Measurements from ENCODE around the gene HSPB1.
"Not testable (repeated sequence)": the region's sequence is repeated elsewhere in the genome, so short reads cannot be mapped to it uniquely, and the experiment has no call there.

HSPB1 gene

DNA sequence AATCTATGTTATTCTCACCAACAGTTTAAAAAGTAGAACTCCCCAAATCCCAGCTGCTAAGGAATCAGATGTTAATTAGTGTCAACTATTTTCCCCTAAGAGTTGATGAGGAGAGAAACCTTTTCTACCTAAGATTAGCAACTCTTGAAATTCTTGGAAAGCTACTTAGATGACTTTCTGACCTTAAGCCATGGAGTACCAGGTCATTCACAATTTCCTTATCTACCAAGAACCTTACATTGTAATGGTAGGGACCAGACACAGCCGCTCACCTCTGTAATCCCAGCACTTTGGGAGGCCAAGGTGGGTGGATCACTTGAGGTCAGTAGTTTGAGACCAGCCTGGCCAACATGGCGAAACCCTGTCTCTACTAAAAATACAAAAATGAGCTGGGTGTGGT lies 32.9 kb downstream of the HSPB1 start:
- not testable (repeated sequence) for DNase-seq

GRCh38 chr7:76336094-76336493 lies 33.6 kb downstream of the HSPB1 start:
- DNase-seq, result no peak

- DNase-seq, result no peak
Observed at GRCh38 chr7:76337147-76337546, 34.7 kb downstream of the HSPB1 start.

DNA sequence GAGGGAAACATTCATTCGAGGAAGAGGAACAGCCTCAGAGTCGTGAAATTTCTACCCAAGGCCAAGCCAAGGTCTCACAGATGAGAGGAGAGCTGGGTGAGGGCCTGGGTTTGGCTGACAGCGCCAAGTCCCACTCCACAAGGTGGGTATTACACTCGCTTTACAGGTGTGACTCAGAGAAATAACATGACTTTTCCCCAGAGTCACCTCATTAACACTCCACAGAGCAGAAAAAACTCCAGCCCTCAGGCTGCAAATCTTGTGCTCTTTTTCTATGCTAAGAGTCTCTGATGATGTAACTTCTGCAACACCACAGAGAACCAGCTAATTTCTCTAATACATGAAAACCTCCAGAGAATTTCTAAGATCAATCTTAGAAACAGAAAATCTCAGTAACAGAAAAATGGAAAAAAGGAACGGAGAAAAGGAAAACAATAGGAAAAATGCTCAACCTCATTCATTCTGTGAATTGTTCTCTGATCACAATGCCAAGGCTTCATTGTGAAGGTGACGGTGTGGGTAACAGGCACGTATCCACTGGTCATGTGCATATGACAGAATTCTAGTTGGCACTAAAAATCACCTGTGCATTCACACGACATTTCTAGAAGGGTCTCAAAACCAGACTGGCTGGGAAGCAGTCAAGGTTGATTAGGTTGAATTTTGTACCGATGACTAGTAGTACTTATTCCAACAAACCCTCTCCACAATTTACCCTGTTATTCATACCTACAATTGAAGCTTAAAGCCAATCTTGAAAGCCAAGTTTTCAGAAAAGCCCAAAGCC lies 36.0 kb downstream of the HSPB1 start:
- no peak for DNase-seq

GRCh38 chr7:76340617-76341131 lies 38.2 kb downstream of the HSPB1 start:
- DNase-seq, result no peak

GRCh38 chr7:76342222-76342621 lies 39.7 kb downstream of the HSPB1 start:
- no peak for DNase-seq

DNA sequence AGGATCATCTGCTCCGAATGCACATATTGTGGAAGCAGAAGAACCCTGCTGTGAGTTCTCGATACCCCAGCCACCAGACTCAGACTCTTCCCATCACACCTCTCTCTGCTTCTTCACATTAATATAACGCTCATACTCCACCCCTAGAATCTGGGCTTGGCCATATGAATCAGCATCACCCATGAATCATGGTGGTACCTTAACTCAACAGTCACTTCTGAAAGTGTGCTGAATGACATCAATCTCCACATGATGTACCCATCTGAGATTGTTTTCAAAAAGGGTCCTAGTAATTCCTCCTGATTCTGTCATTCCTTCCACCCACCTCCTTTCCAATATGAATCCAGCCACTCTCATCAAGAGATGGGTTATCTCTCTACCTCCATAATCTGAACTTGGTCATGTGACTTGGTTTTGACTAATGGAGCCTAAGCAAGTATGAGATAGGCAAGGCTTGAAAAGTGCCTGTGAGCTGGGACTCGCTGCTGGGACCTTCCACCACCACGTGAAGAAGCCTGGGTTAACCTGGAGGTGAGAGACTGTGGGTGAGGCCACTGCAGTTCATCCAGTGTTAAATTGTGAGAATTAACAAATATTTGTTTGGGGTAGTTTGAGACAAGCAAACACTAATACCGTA lies 40.9 kb downstream of the HSPB1 start:
- no peak for DNase-seq

- no peak for DNase-seq
Observed at GRCh38 chr7:76343931-76344321, 41.5 kb downstream of the HSPB1 start.

DNA sequence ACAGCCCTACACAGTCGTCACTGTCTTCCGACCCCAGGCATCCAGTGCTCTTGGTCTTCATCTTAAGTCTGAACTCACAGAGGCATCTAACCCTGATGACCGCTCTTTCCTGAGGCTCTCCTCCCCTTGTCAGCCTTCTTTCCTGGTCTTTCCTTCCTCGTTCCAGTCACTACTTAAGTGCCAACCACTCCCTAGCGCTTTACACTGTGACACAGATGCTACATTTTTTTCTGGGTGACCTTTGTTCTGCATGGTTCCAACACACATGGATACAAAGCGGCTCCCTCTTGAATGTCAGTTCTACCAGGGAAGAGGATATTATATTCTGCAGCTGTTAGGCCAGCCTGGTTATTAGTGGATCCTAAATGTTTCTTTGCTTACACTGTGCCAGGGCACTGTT lies 43.6 kb downstream of the HSPB1 start:
- no peak for DNase-seq

- no peak for DNase-seq
Observed at GRCh38 chr7:76346778-76347177, 44.3 kb downstream of the HSPB1 start.

DNA sequence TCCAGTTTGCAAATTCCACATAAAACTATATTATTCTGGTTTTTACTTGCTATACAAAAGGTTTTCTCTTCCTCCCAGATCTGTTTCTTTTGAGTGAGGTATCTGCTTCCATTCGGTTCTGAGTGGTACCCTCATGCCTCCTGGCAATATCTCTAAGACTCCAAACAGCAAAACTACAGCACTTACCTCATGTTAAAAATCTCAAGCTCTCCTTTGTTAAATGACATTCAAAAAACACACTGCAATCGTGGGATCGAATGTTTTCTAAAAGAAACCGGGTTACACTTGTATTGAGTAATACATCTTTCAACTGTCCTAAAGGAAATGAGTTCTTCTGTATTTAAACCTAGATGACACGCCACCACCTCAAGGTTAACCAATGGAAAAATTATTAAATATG lies 45.2 kb downstream of the HSPB1 start:
- DNase-seq, result no peak

DNA sequence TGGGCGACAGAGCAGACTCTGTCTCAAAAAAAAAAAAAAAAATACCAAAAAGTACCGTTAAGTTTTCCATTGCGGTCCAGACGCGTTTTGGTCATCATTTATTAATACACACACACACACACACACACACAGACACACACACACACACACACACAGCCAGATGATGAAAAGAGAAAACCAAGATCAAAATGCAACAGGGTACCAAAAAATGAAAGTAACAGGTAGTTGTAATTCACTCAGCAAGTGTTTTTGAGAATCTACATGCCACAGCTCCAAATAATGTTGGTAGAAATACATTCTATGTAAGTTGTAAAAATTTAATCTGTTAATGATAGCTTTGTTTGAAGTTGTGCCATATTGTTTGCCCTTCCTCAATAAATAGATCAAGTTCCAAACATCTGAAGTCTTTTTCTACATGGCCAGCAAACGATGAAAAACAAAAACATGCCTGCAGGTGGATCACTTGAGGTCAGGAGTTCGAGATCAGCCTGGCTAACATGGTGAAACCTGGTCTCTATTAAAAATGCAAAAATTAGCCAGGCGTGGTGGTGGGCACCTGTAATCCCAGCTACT lies 46.9 kb downstream of the HSPB1 start:
- DNase-seq, result no peak

GRCh38 chr7:76351372-76351771 lies 48.9 kb downstream of the HSPB1 start:
- DNase-seq, result no peak

DNA sequence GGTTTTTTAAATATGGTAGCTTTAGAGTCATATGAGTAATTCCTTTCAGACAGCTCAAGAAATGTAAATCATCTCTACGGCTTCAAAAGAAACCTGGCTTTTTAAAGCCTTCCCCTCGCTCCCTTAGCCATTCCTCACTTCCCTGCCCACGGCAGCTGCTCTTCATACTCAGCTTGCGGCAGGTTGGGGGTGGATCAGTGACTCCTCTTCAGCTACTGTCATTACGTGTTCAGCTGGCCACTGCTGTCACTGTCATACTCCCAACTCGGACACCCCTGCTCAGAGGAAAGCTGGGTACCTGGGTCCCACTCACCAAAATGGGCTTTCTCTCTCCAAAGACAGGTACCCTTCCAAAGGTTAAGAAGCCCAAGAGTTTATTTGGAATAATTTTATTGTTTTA lies 49.7 kb downstream of the HSPB1 start:
- no peak for DNase-seq

GRCh38 chr7:76353744-76354143 lies 51.3 kb downstream of the HSPB1 start:
- DNase-seq, result no peak

Data from left hindlimb (tissue), 1 donor.